Brain microvascular endothelial cell (primary cell): ENCODE data around the gene MEIKIN.

Experiments used
- DNase-seq: peaks from one replicate; pipeline ENCODE4 v3.0.0-alpha.2; 2020
- H3K27ac ChIP-seq: fragments of 250-450 bp; sonication (Bioruptor Pico); 2 replicates; pipeline ENCODE4 v1.5.1; 2020; ENCODE audit warnings: mild to moderate bottlenecking, moderate library complexity
- H3K27me3 ChIP-seq: fragments of 250-450 bp; sonication (Bioruptor Pico); replicated peaks from 2 replicates; pipeline ENCODE4 v1.5.1; 2020; ENCODE audit warnings: mild to moderate bottlenecking
- H3K36me3 ChIP-seq: fragments of 250-450 bp; sonication (Bioruptor Pico); replicated peaks from 2 replicates; pipeline ENCODE4 v1.5.1; 2020; ENCODE audit warnings: mild to moderate bottlenecking
- H3K4me3 ChIP-seq: 2 replicates; pipeline ENCODE4 v1.5.1; 2011; ENCODE audit warnings: low read depth, mild to moderate bottlenecking, control low read depth, low read length, moderate library complexity
- in situ Hi-C: cut with HindIII; loops from 2 replicates; pipeline ENCODE4 v1.10.0; 2017; ENCODE audit warnings: low sequenced_read_pairs, low pct_ligation_motif_present
- TF ChIP-seq, protein P1 (sequence below): IDR thresholded peaks from 2 replicates; pipeline ENCODE4 v1.5.1; 2011; ENCODE audit warnings: low read depth, mild to moderate bottlenecking, moderate library complexity, low read length, control low read depth, inconsistent platforms; ENCODE audit errors: missing control alignments

Gene MEIKIN

DNA sequence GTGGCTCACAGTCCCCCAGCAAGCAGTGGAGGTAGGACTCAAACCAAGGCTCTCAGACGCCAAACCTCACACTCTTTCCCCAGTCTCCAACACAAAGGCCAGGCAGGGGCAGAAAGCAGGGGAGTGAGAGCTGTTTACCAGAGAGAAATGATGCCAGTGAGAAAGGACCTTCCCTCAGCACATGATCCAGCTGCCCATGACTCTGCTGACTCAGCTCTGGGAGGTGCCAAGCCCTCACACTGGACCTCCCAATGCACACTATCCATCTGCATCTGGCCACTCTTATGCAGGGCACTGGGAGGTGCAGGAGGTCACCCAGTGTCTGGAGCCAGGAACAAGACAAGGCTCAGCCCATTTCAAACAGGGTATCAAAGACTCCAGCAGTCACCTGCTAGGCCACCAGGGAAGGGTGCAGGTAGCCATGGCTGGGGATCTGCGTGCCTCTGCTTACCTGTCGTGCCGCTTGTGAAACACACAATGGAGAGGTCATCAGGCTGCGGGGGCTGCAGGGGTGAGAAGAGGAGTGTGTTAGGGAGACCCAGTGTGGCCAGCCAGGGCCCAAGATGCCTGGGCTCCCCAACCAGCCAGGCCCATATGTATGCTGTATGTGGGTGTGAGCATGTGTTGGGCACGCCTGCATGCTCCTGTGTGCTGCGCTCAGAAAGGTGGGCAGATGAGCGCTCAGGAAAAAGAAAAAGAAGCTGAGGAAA lies 39.6 kb upstream of the MEIKIN start:
- no peak for DNase-seq
- Histone ChIP-seq H3K4me3 (no peak overlapping the region), H3K27ac (no peak overlapping the region), H3K36me3 (no peaks in the 10 kb centered on the region), H3K27me3 (no peaks in the 10 kb centered on the region)
- TF ChIP-seq, protein P1, sequence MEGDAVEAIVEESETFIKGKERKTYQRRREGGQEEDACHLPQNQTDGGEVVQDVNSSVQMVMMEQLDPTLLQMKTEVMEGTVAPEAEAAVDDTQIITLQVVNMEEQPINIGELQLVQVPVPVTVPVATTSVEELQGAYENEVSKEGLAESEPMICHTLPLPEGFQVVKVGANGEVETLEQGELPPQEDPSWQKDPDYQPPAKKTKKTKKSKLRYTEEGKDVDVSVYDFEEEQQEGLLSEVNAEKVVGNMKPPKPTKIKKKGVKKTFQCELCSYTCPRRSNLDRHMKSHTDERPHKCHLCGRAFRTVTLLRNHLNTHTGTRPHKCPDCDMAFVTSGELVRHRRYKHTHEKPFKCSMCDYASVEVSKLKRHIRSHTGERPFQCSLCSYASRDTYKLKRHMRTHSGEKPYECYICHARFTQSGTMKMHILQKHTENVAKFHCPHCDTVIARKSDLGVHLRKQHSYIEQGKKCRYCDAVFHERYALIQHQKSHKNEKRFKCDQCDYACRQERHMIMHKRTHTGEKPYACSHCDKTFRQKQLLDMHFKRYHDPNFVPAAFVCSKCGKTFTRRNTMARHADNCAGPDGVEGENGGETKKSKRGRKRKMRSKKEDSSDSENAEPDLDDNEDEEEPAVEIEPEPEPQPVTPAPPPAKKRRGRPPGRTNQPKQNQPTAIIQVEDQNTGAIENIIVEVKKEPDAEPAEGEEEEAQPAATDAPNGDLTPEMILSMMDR: no peak
- in situ Hi-C loops: no loop called here

- in situ Hi-C loops: no loop called here
- Histone ChIP-seq H3K27me3 (no peaks in the 10 kb centered on the region), H3K36me3 (no peaks in the 10 kb centered on the region), H3K4me3 (no peak overlapping the region), H3K27ac (no peak overlapping the region)
- TF ChIP-seq, protein P1: no peak
- DNase-seq: no peak
Observed at GRCh38 chr5:131983244-131983771, 37.8 kb upstream of the MEIKIN start.

DNA sequence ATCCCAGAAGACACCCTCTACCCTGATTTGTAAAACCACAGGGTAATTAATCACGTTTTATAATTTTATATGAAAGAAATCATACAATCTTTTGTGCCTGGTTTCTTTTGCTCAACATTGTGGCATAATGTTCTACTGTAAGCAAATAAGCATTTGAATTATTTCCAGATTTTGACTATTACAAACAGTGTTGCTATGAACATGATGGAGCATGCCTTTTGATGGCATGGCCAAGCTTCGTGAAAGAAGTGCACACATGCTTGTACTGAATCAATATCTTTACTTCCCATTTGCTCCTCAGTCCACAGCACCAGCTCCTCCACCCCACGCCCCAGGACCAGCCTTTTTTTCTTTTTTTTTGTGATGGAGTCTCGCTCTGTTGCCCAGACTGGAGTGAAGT lies 36.1 kb upstream of the MEIKIN start:
- Histone ChIP-seq H3K27me3 (no peaks in the 10 kb centered on the region), H3K27ac (no peak overlapping the region), H3K36me3 (no peaks in the 10 kb centered on the region), H3K4me3 (no peak overlapping the region)
- TF ChIP-seq, protein P1: no peak
- no peak for DNase-seq
- in situ Hi-C loops: no loop called here

- Histone ChIP-seq H3K27ac (no peak overlapping the region), H3K36me3 (no peaks in the 10 kb centered on the region), H3K4me3 (no peak overlapping the region), H3K27me3 (no peaks in the 10 kb centered on the region)
- DNase-seq: no peak
- in situ Hi-C loops: no loop called here
- TF ChIP-seq, protein P1: no peak
Observed at GRCh38 chr5:131980696-131981095, 35.2 kb upstream of the MEIKIN start.

DNA sequence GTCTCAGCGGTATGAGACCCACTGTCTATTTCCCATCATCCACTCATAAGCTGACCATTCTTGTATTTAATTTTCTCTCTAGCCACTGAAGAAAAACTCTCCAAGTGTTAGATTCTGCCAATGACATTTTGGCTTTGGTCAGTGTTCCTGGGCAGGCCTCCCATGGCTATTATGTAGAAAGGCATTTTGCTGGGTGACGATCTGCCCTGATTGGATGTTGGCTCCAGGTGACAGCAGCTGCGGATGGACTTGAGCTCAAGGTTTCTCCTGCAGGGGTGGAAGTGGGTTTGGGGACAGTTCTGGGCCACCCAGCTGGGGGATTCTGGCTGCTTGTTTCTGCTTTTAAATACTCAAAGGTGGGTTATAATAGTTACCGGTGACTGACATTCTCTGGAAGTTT lies 34.4 kb upstream of the MEIKIN start:
- no peak for DNase-seq
- Histone ChIP-seq H3K27me3 (no peaks in the 10 kb centered on the region), H3K4me3 (no peak overlapping the region), H3K27ac (no peak overlapping the region), H3K36me3 (no peaks in the 10 kb centered on the region)
- in situ Hi-C loops: no loop called here
- TF ChIP-seq, protein P1: no peak

- H3K27ac ChIP-seq: no peak overlapping the region
- no peaks in the 10 kb centered on the region for H3K36me3 ChIP-seq
- no peak overlapping the region for H3K4me3 ChIP-seq
- H3K27me3 ChIP-seq: no peaks in the 10 kb centered on the region
- in situ Hi-C loops: no loop called here
- no peak for DNase-seq
- TF ChIP-seq, protein P1: no peak
Observed at GRCh38 chr5:131977212-131977604, 31.7 kb upstream of the MEIKIN start.
